ENCODE results near the gene KCNMA1.
A peak's percentile ranks its signal among the peaks of the same experiment; 100 is the strongest.

KCNMA1 gene

GRCh38 chr10:77146712-77147336 is 490.8 kb downstream of the KCNMA1 start:
- DNase-seq (ENCODE audit: low spot score) = no peak

- DNase-seq (ENCODE audit: low spot score) = no peak
These were observed 493.0 kb downstream of the KCNMA1 start for GRCh38 chr10:77144656-77145055.

- no peak for DNase-seq (ENCODE audit: low spot score)
These were observed 498.1 kb downstream of the KCNMA1 start for GRCh38 chr10:77139252-77140160.

GRCh38 chr10:77138541-77138940 is 499.1 kb downstream of the KCNMA1 start:
- DNase-seq (ENCODE audit: low spot score) = no peak

GRCh38 chr10:77135555-77135954 is 502.1 kb downstream of the KCNMA1 start:
- DNase-seq (ENCODE audit: low spot score) = no peak

GRCh38 chr10:77131214-77131613 is 506.4 kb downstream of the KCNMA1 start:
- no peak for DNase-seq (ENCODE audit: low spot score)

GRCh38 chr10:77127243-77127642 is 510.4 kb downstream of the KCNMA1 start:
- DNase-seq (ENCODE audit: low spot score) = no peak

- DNase-seq (ENCODE audit: low spot score) = no peak
These were observed 512.4 kb downstream of the KCNMA1 start for GRCh38 chr10:77125231-77125630.

- DNase-seq (ENCODE audit: low spot score) = no peak
These were observed 514.3 kb downstream of the KCNMA1 start for GRCh38 chr10:77123330-77123729.

GRCh38 chr10:77121829-77122228 is 515.8 kb downstream of the KCNMA1 start:
- DNase-seq (ENCODE audit: low spot score) = no peak

- no peak for DNase-seq (ENCODE audit: low spot score)
These were observed 516.8 kb downstream of the KCNMA1 start for GRCh38 chr10:77120666-77121376.

GRCh38 chr10:77120012-77120411 is 517.6 kb downstream of the KCNMA1 start:
- DNase-seq (ENCODE audit: low spot score) = no peak

- no peak for DNase-seq (ENCODE audit: low spot score)
These were observed 518.9 kb downstream of the KCNMA1 start for GRCh38 chr10:77118603-77119282.

- DNase-seq (ENCODE audit: low spot score) = no peak
These were observed 520.1 kb downstream of the KCNMA1 start for GRCh38 chr10:77117501-77117900.

- DNase-seq (ENCODE audit: low spot score) = no peak
These were observed 520.7 kb downstream of the KCNMA1 start for GRCh38 chr10:77116904-77117303.

- no peak for DNase-seq (ENCODE audit: low spot score)
These were observed 523.3 kb downstream of the KCNMA1 start for GRCh38 chr10:77114181-77114821.

GRCh38 chr10:77111611-77112550 is 525.7 kb downstream of the KCNMA1 start:
- DNase-seq (ENCODE audit: low spot score) = peak; percentile 20

GRCh38 chr10:77110757-77111156 is 526.9 kb downstream of the KCNMA1 start:
- no peak for DNase-seq (ENCODE audit: low spot score)

- DNase-seq (ENCODE audit: low spot score) = no peak
These were observed 528.1 kb downstream of the KCNMA1 start for GRCh38 chr10:77109351-77109994.

- no peak for DNase-seq (ENCODE audit: low spot score)
These were observed 530.9 kb downstream of the KCNMA1 start for GRCh38 chr10:77106676-77107075.

Data from hematopoietic multipotent progenitor cell treated with erythropoietin and hydrocortisone succinate and interleukin-3 and kit ligand, for 15 days (in vitro differentiated cells).